Left colon (tissue), 2 donors: ENCODE data around the gene ALG9. TPM values are rescaled to one million over a fixed set of nuclear protein-coding genes. Genes with fewer than 3 reads are reported as not detected.
A peak's percentile ranks its signal among the peaks of the same experiment; 100 is the strongest.

Experiments
- ATAC-seq: fragments of 200-7000 bp; cut with Tn5 transposase; one replicate; pipeline ENCODE4 v1.9.1; 2020; ENCODE audit warnings: mild to moderate bottlenecking, moderate library complexity
- DNase-seq, 2 donors: peaks; one replicate each; pipeline ENCODE4 v3.0.0-alpha.2; 2020
- intact Hi-C, 2 donors: fragments of 100-400 bp; cut with DNase I in 1 of 2; cut with micrococcal nuclease in 1 of 2; formaldehyde crosslinking; loops; one replicate each; pipeline versions ENCODE4 v1.11.2 to v1.14.0; 2022; cut with DNase I, micrococcal nuclease
- total RNA-seq, 2 donors: library from RNA; stranded (reverse); fragmentation: NEBNext Ultra II Directional; extraction: Animal tissue kit (Norgen Biotek cat#: 25700); gene quantifications; one replicate each; pipeline ENCODE4 v1.2.1, GENCODE V29; 2021
- donor health status: DM: no; HTN: no; CAD: no.
- donor health status: DM: yes; HTN: yes; CAD: no.

The ALG9 gene
- total RNA-seq, 2 donors from 2014 or later, result 20.6 to 23.4 TPM

GRCh38 chr11:111759778-111760407 is 111.5 kb downstream of the ALG9 start:
- DNase-seq, result no peak
- ATAC-seq, result no peak
- intact Hi-C loops, result no loop called here

- ATAC-seq (no peak), DNase-seq (no peak)
- intact Hi-C loops, result no loop called here
Measured at GRCh38 chr11:111759376-111759775, 112.0 kb downstream of the ALG9 start.

GRCh38 chr11:111756097-111756496 is 115.3 kb downstream of the ALG9 start:
- ATAC-seq, result peak; percentile 96
- intact Hi-C loops, result no loop called here
- peak in 1 of 2 donors; percentile 32 for DNase-seq

DNA sequence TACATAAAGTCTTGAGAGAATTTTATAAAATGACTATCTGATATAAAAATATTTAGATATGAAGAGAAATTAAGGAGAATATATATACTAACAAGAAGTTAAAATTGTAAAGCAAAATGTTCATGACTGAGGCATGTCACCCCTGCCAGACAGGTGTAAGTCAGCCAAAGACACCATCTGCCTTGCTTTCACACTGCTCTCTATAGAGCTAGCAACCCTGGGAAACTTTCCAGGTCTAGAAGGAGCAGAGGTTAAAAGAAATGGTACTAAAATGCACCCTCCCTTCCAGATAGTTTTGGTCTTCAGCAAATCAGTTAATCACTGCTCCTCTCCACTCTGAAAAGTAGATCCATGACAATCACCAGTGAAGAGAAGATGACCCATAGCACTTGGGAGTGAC is 121.7 kb downstream of the ALG9 start:
- intact Hi-C loops, result no loop called here
- no peak for ATAC-seq
- no peak for DNase-seq

GRCh38 chr11:111748035-111748804 is 123.2 kb downstream of the ALG9 start:
- ATAC-seq (peak; percentile 84), DNase-seq (no peak)
- intact Hi-C loops, result no loop called here

GRCh38 chr11:111745719-111746504 is 125.5 kb downstream of the ALG9 start:
- intact Hi-C loops, result no loop called here
- no peak for ATAC-seq
- no peak for DNase-seq

GRCh38 chr11:111743700-111744099 is 127.7 kb downstream of the ALG9 start:
- intact Hi-C loops, result no loop called here
- ATAC-seq (no peak), DNase-seq (no peak)

DNA sequence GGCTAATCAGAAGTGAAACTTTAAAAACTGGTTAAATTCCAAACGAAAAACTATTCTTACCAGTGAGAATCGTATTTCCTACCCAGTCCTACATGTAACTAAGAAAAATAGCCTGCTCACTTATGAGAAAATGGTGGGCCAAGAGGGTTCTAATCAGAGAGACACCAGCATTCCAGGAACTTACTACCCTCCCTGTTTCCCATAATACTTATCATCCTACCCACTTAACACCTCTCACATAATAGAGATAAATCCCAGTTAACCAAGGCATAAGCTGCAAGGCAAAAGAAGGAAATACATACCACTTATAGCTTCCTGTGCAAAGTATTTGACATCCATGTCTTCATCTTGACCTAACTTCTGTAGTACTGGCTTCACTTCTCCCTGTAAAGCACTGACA is 129.6 kb downstream of the ALG9 start:
- ATAC-seq, result no peak
- no peak for DNase-seq
- intact Hi-C loops, result no loop called here

DNA sequence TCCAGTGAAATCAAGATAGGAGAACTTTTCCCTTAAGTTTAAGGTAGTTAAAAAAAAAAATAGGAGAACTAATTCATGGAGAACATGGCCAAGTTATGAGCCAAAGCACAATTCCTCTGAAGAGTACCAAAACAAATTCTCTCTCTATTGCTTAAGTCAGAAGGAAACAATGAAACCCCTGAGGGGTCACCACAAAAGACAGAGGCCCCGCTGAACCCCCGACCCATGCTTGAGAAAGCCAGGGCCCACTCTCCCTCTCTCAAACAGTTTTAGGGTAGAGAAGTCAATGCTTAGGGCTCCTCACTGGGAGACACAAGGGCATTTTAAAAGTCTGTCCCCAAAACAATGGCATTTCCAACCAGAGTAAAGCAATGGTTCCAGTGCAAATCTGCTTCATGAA is 132.1 kb downstream of the ALG9 start:
- no peak for ATAC-seq
- no peak for DNase-seq
- intact Hi-C loops, result no loop called here

GRCh38 chr11:111737444-111738210 is 133.8 kb downstream of the ALG9 start:
- ATAC-seq (no peak), DNase-seq (no peak)
- intact Hi-C loops, result no loop called here

- DNase-seq (no peak), ATAC-seq (no peak)
- intact Hi-C loops, result no loop called here
Measured at GRCh38 chr11:111736621-111737443, 134.5 kb downstream of the ALG9 start.

Other genes with a start within 250 kb of the ALG9 start
- gene PPP2R1B, start 105.2 kb downstream of the ALG9 start, total RNA-seq, result 10 to 100 TPM; 45.3 to 45.8 TPM
- 1 to 10 TPM; 1.2 to 1.9 TPM for gene FDXACB1, start 7.6 kb upstream of the ALG9 start, total RNA-seq
- 10 to 100 TPM; 19.1 to 23.0 TPM for gene CFAP68, start 8.0 kb upstream of the ALG9 start, total RNA-seq
- 100 to 1,000 TPM in 1 of 2 donors, 10 to 100 TPM in 1; 11.5 to 100 TPM for gene CRYAB, start 40.2 kb upstream of the ALG9 start, total RNA-seq
- 1 to 10 TPM in 1 of 2 donors, under 1 TPM in 1; 0.73 to 3.1 TPM for gene HSPB2, start 41.2 kb upstream of the ALG9 start, total RNA-seq
- 10 to 100 TPM in 1 of 2 donors, 1 to 10 TPM in 1; 8.5 to 10.1 TPM for gene C11orf52, start 47.3 kb upstream of the ALG9 start, total RNA-seq
- gene DIXDC1, start 65.8 kb upstream of the ALG9 start, total RNA-seq, result 10 to 100 TPM in 1 of 2 donors, 1 to 10 TPM in 1; 7.7 to 14.2 TPM
- 10 to 100 TPM; 51.1 to 75.3 TPM for gene DLAT, start 153.8 kb upstream of the ALG9 start, total RNA-seq
- gene PIH1D2, start 202.4 kb upstream of the ALG9 start, total RNA-seq, result under 1 TPM; 0.92 to 0.98 TPM
- gene NKAPD1, start 202.7 kb upstream of the ALG9 start, total RNA-seq, result 10 to 100 TPM; 13.5 to 13.9 TPM
- 10 to 100 TPM; 49.1 to 65.1 TPM for gene TIMM8B, start 215.2 kb upstream of the ALG9 start, total RNA-seq
- 100 to 1,000 TPM; 215 to 252 TPM for gene SDHD, start 215.3 kb upstream of the ALG9 start, total RNA-seq